HCT116 (cell line): Measurements from ENCODE around the gene VEPH1. TPM values are rescaled to one million over a fixed set of nuclear protein-coding genes. Genes with fewer than 3 reads are reported as not detected.

Experiments used
- ATAC-seq: fragments of 200-7000 bp; cut with Tn5 transposase; 2 replicates; pipeline ENCODE4 v1.9.1; 2020; ENCODE audit warnings: mild to moderate bottlenecking, moderate library complexity
- BruUV-seq: library from RNA; stranded (reverse); fragments of 400-500 nt; replicated peaks from 2 replicates; lab custom pipeline; 2021; lab: Mats Ljungman, UMichigan
- CTCF ChIA-PET: fragments of 300-600 bp; sonication (Branson Sonifier 250); formaldehyde crosslinking; loops from one replicate; lab custom pipeline; 2021; ENCODE audit warnings: antibody characterized with exemption; lab: Charles Lee
- POLR2A ChIA-PET: fragments of 300-600, 350-600 bp; sonication (Branson Sonifier 250); formaldehyde crosslinking; loops from one replicate; lab custom pipeline; 2021; ENCODE audit warnings: antibody characterized with exemption; lab: Charles Lee
- RAD21 ChIA-PET, 2 experiments: fragments of 300-600 bp; sonication (Branson Sonifier 250); formaldehyde crosslinking; loops; one replicate each; lab custom pipeline; 2023; ENCODE audit warnings: low total read pairs in 2 of 2; ENCODE audit not compliant: uncharacterized antibody in 2 of 2, unreplicated experiment in 2 of 2, low non-redundant PET in 1 of 2; lab: Charles Lee
- DNase-seq: peaks from one replicate; pipeline ENCODE4 v3.0.0-alpha.2; 2010; ENCODE audit warnings: low read depth, low spot score
- H2AFZ ChIP-seq: fragments of 200-600 bp; shearing (Covaris generic), sonication (generic); 2 replicates; pipeline ENCODE4 v1.6.1; 2017; ENCODE audit warnings: low read depth, mixed run types, mixed read lengths, antibody characterized with exemption, low read length; ENCODE audit not compliant: poor library complexity, severe bottlenecking
- H3K27ac ChIP-seq: 2 replicates; pipeline ENCODE4 v1.5.1; 2012; ENCODE audit warnings: low read depth, low read length
- H3K27me3 ChIP-seq: fragments of 200-600 bp; sonication (generic); 2 replicates; pipeline ENCODE4 v1.6.1; 2016; ENCODE audit warnings: mixed run types, low read length, mixed read lengths; ENCODE audit not compliant: insufficient read depth
- H3K36me3 ChIP-seq, 2 experiments: fragments of 200-500 bp in 1 of 2; fragments of 200-600 bp in 1 of 2; sonication (Bioruptor generic) in 1 of 2; sonication (generic) in 1 of 2; 2 replicates each; pipeline versions ENCODE4 v1.5.1 to v1.6.1; 2014 to 2016; ENCODE audit warnings: low read length in 2 of 2, inconsistent platforms in 1 of 2, mixed read lengths in 1 of 2, mixed run types in 1 of 2; ENCODE audit not compliant: insufficient read depth in 2 of 2, control insufficient read depth in 1 of 2
- H3K4me1 ChIP-seq, 2 experiments: fragments of 200-600 bp in 1 of 2; sonication (generic) in 1 of 2; 2 replicates each; pipeline versions ENCODE4 v1.5.1 to v1.6.1; 2012 to 2017; ENCODE audit warnings: low read length in 2 of 2, inconsistent platforms in 1 of 2, mild to moderate bottlenecking in 1 of 2, mixed read lengths in 1 of 2, mixed run types in 1 of 2, moderate library complexity in 1 of 2; ENCODE audit not compliant: insufficient read depth in 2 of 2, control insufficient read depth in 1 of 2
- H3K4me2 ChIP-seq: fragments of 200-600 bp; sonication (generic); 2 replicates; pipeline ENCODE4 v1.6.1; 2017; ENCODE audit warnings: mixed run types, low read length, mixed read lengths
- H3K4me3 ChIP-seq, 2 experiments: fragments of 200-600 bp in 1 of 2; sonication (generic) in 1 of 2; replicated peaks in 1 of 2; 2 replicates each; pipeline ENCODE4 v1.5.1; 2011 to 2016; ENCODE audit warnings: low read length in 2 of 2, control low read depth in 1 of 2, low read depth in 1 of 2, mild to moderate bottlenecking in 1 of 2, mixed read lengths in 1 of 2, mixed run types in 1 of 2
- H3K79me2 ChIP-seq: fragments of 200-600 bp; sonication (generic); 2 replicates; pipeline ENCODE4 v1.6.1; 2017; ENCODE audit warnings: mild to moderate bottlenecking, mixed run types, low read length, moderate library complexity, mixed read lengths; ENCODE audit not compliant: insufficient read depth
- H3K9ac ChIP-seq: fragments of 200-600 bp; sonication (generic); 2 replicates; pipeline ENCODE4 v1.6.1; 2016; ENCODE audit warnings: low read length, mixed read lengths
- H3K9me2 ChIP-seq: fragments of 200-600 bp; sonication (generic), shearing (Covaris generic); 2 replicates; pipeline ENCODE4 v1.6.1; 2017; ENCODE audit warnings: mixed run types, mild to moderate bottlenecking, moderate library complexity; ENCODE audit not compliant: insufficient read depth
- H3K9me3 ChIP-seq, 2 experiments: fragments of 200-500 bp in 1 of 2; fragments of 200-600 bp in 1 of 2; sonication (Bioruptor generic) in 1 of 2; sonication (generic) in 1 of 2; 2 replicates each; pipeline ENCODE4 v1.6.1; 2014 to 2017; ENCODE audit warnings: low read length in 2 of 2, mixed read lengths in 2 of 2, inconsistent platforms in 1 of 2, low read depth in 1 of 2, mild to moderate bottlenecking in 1 of 2, mixed run types in 1 of 2, moderate library complexity in 1 of 2; ENCODE audit not compliant: control insufficient read depth in 1 of 2, insufficient read depth in 1 of 2
- H4K20me1 ChIP-seq: fragments of 200-600 bp; sonication (generic), shearing (Covaris generic); 2 replicates; pipeline ENCODE4 v1.6.1; 2017; ENCODE audit warnings: mixed run types, mild to moderate bottlenecking, moderate library complexity; ENCODE audit not compliant: insufficient read depth
- CBX3 ChIP-seq: IDR thresholded peaks from 2 replicates; pipeline ENCODE4 v1.6.1; 2012; ENCODE audit warnings: low read depth
- EZH2phosphoT487 ChIP-seq: fragments of 200-600 bp; IDR thresholded peaks from 2 replicates; pipeline ENCODE4 v1.6.1; 2018; ENCODE audit warnings: antibody characterized with exemption, borderline replicate concordance
- JUND ChIP-seq: IDR thresholded peaks from 2 replicates; pipeline ENCODE4 v1.6.1; 2012
- POLR2A ChIP-seq: IDR thresholded peaks from 2 replicates; pipeline ENCODE4 v1.7.0; 2011; ENCODE audit warnings: borderline replicate concordance; ENCODE audit not compliant: insufficient read depth, insufficient read length; ENCODE audit errors: extremely low read depth
- SP1 ChIP-seq: IDR thresholded peaks from 2 replicates; pipeline ENCODE4 v1.6.1; 2012; ENCODE audit warnings: low read depth
- SRF ChIP-seq: IDR thresholded peaks from 2 replicates; pipeline ENCODE4 v1.6.1; 2012; ENCODE audit warnings: low read depth
- TCF7L2 ChIP-seq: IDR thresholded peaks from 2 replicates; pipeline ENCODE4 v1.7.0; 2011; ENCODE audit warnings: borderline replicate concordance, inconsistent platforms; ENCODE audit not compliant: insufficient read depth, insufficient read length; ENCODE audit errors: extremely low read depth
- YY1 ChIP-seq: IDR thresholded peaks from 2 replicates; pipeline ENCODE4 v1.6.1; 2011; ENCODE audit warnings: low read length, low read depth, moderate library complexity, mild to moderate bottlenecking; ENCODE audit not compliant: insufficient replicate concordance; ENCODE audit errors: extremely low read depth
- ZFX ChIP-seq: fragments of 450-650 bp; IDR thresholded peaks from 2 replicates; pipeline ENCODE4 v1.6.1; 2017
- ZNF274 ChIP-seq: fragments of 200-500 bp; sonication (Bioruptor generic); IDR thresholded peaks from 2 replicates; pipeline ENCODE4 v1.6.1; 2014; ENCODE audit warnings: mild to moderate bottlenecking, low read depth, low read length, inconsistent platforms
- intact Hi-C: fragments of 100-400 bp; cut with micrococcal nuclease; formaldehyde crosslinking; loops from 2 replicates; pipeline ENCODE4 v1.10.0; 2022
- total RNA-seq: library from RNA; stranded (reverse); gene quantifications from one replicate; pipeline ENCODE4 v1.2.1, GENCODE V29; 2021; ENCODE audit not compliant: unreplicated experiment
- TF ChIP-seq, protein P1 (sequence below): IDR thresholded peaks from 2 replicates; pipeline ENCODE4 v1.6.1; 2012
- TF ChIP-seq, protein P2 (sequence below), 3 experiments: fragments of 200-600 bp in 1 of 3; sonication (generic) in 1 of 3; IDR thresholded peaks in 2 of 3; conservative IDR thresholded peaks in 1 of 3; 2 replicates each; pipeline ENCODE4 v1.5.1; 2012 to 2017; ENCODE audit warnings: low read depth in 2 of 3, low read length in 2 of 3, antibody characterized with exemption in 1 of 3, borderline replicate concordance in 1 of 3, control low read depth in 1 of 3, mild to moderate bottlenecking in 1 of 3, mixed read lengths in 1 of 3, mixed run types in 1 of 3, moderate library complexity in 1 of 3; ENCODE audit not compliant: insufficient read depth in 1 of 3
- TF ChIP-seq, protein P3 (sequence below): IDR thresholded peaks from 2 replicates; pipeline ENCODE4 v1.6.1; 2012

VEPH1 gene
- total RNA-seq, 1 experiment from 2014 or later = 4.9 TPM

DNA sequence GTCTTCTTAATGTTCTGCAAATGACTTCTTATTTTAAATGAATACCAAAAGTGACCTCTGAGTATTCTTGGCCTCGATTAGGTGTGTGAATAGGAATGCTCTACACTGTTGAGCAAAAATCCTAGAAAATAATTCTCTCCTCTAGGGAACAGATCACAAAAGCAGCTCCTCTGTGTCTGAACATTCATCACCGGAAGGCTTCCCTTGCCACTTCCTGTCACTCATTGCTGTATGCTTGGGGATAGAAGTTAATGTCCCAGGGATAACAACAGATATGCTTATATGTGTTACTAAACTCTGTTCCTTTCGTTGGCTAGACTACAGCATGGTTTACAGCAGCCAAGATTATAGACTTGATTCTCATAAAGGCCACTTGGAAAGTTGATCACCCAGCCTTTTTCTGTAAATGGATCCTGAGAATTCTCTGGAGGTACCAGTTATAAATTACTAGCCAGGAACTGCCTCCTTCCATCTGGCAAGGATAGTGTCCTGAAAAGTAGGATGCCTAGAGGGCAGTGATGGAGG, 82.5 kb downstream of the VEPH1 start:
- Histone ChIP-seq H3K36me3 (no peaks in the 10 kb centered on the region), H3K4me1 (no peaks in the 10 kb centered on the region), H3K9ac (no peak overlapping the region), H4K20me1 (no peaks in the 10 kb centered on the region), H3K79me2 (no peaks in the 10 kb centered on the region), H3K4me3 (no peak overlapping the region), H3K27ac (no peak overlapping the region), H3K4me2 (no peak overlapping the region), H3K9me2 (no peaks in the 10 kb centered on the region), H3K9me3 (no peaks in the 10 kb centered on the region), H2AFZ (no peak overlapping the region), H3K27me3 (no peaks in the 10 kb centered on the region)
- ChIA-PET RAD21 (no interaction called here), CTCF (no interaction called here), POLR2A (no interaction called here)
- intact Hi-C loops = no loop called here
- no peak for DNase-seq
- no peak for ATAC-seq
- no TSS peak for BruUV-seq
- TF ChIP-seq, protein P1, sequence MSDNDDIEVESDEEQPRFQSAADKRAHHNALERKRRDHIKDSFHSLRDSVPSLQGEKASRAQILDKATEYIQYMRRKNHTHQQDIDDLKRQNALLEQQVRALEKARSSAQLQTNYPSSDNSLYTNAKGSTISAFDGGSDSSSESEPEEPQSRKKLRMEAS = no peak
- no peak for TF ChIP-seq JUND
- TF ChIP-seq YY1 = no peak
- no peak for TF ChIP-seq POLR2A
- TF ChIP-seq, protein P2, sequence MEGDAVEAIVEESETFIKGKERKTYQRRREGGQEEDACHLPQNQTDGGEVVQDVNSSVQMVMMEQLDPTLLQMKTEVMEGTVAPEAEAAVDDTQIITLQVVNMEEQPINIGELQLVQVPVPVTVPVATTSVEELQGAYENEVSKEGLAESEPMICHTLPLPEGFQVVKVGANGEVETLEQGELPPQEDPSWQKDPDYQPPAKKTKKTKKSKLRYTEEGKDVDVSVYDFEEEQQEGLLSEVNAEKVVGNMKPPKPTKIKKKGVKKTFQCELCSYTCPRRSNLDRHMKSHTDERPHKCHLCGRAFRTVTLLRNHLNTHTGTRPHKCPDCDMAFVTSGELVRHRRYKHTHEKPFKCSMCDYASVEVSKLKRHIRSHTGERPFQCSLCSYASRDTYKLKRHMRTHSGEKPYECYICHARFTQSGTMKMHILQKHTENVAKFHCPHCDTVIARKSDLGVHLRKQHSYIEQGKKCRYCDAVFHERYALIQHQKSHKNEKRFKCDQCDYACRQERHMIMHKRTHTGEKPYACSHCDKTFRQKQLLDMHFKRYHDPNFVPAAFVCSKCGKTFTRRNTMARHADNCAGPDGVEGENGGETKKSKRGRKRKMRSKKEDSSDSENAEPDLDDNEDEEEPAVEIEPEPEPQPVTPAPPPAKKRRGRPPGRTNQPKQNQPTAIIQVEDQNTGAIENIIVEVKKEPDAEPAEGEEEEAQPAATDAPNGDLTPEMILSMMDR (IDR thresholded peaks at IDR 0.05 in 2 of 3, conservative IDR thresholded peaks at IDR 0.05 in 1 of 3; ENCODE audit: borderline replicate concordance in 1 of 3, insufficient read depth in 1 of 3, low read depth in 2 of 3, low read length in 2 of 3) = no peak
- TF ChIP-seq ZFX = no peak
- TF ChIP-seq ZNF274 = no peak
- TF ChIP-seq, protein P3, sequence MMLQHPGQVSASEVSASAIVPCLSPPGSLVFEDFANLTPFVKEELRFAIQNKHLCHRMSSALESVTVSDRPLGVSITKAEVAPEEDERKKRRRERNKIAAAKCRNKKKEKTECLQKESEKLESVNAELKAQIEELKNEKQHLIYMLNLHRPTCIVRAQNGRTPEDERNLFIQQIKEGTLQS = no peak
- no peak for TF ChIP-seq EZH2phosphoT487
- no peak for TF ChIP-seq CBX3
- TF ChIP-seq SRF = no peak
- TF ChIP-seq SP1 = no peak
- no peak for TF ChIP-seq TCF7L2
